Colonic mucosa (tissue), 4 donors: ENCODE measurements around the gene ELAPOR2. TPM values are rescaled to one million over a fixed set of nuclear protein-coding genes. Genes with fewer than 3 reads are reported as not detected.
"Not testable (repeated sequence)": the region's sequence is repeated elsewhere in the genome, so short reads cannot be mapped to it uniquely, and the experiment has no call there.

ENCODE experiments used
- DNase-seq: peaks from one replicate; pipeline ENCODE4 v3.0.0-alpha.2; 2020
- H3K27ac ChIP-seq: fragments of 200-600 bp; one replicate; pipeline ENCODE4 v1.8.0; 2021
- H3K27me3 ChIP-seq: fragments of 200-600 bp; one replicate; pipeline ENCODE4 v1.8.0; 2021
- H3K36me3 ChIP-seq: fragments of 200-600 bp; one replicate; pipeline ENCODE4 v1.8.0; 2021
- H3K4me1 ChIP-seq: fragments of 200-600 bp; one replicate; pipeline ENCODE4 v1.8.0; 2021; ENCODE audit warnings: mild to moderate bottlenecking
- H3K4me3 ChIP-seq: fragments of 200-600 bp; one replicate; pipeline ENCODE4 v1.8.0; 2021
- H3K9ac ChIP-seq, 2 donors: one replicate each; pipeline ENCODE4 v1.7.0; 2013; ENCODE audit warnings: control low read depth in 2 of 2, low read depth in 2 of 2, low read length in 2 of 2
- H3K9me3 ChIP-seq: fragments of 200-600 bp; one replicate; pipeline ENCODE4 v1.8.0; 2021
- CTCF ChIP-seq: fragments of 200-600 bp; IDR thresholded peaks from one replicate; pipeline ENCODE4 v1.8.0; 2022; ENCODE audit warnings: antibody characterized with exemption, mild to moderate bottlenecking
- intact Hi-C: fragments of 100-400 bp; cut with DNase I; formaldehyde crosslinking; loops from one replicate; pipeline ENCODE4 v1.14.1; 2022
- total RNA-seq, 2 donors: library from RNA; stranded (reverse); fragmentation: NEBNext Ultra II Directional in 1 of 2; extraction: Animal tissue kit (Norgen Biotek cat#: 25700) in 1 of 2; gene quantifications; one replicate each; pipeline ENCODE4 v1.2.1, GENCODE V29; 2021
- donor health status: healthy.
- donor health status: DM: no; HTN: no; CAD: no.
- donor health status: DM: no; HTN: no; CAD: no.

Gene ELAPOR2
- total RNA-seq, 2 donors from 2014 or later = 11.8 to 17.1 TPM

GRCh38 chr7:87057210-87057609 lies 2.2 kb downstream of the ELAPOR2 start:
- H3K27ac ChIP-seq = no peak overlapping the region

GRCh38 chr7:87056346-87056745 lies 3.1 kb downstream of the ELAPOR2 start:
- no peak overlapping the region for H3K4me3 ChIP-seq
- H3K27me3 ChIP-seq = no peaks in the 10 kb centered on the region
- TF ChIP-seq CTCF = no peak
- H3K9ac ChIP-seq = no peak overlapping the region
- no peaks in the 10 kb centered on the region for H3K36me3 ChIP-seq
- H3K4me1 ChIP-seq = no peaks in the 10 kb centered on the region
- intact Hi-C loops = no loop called here
- no peaks in the 10 kb centered on the region for H3K9me3 ChIP-seq
- H3K27ac ChIP-seq = no peak overlapping the region
- no peak for DNase-seq

More at GRCh38 chr7:87057210-87057609, 2.2 kb downstream of the ELAPOR2 start:
- no peaks in the 10 kb centered on the region for H3K9me3 ChIP-seq
- no peaks in the 10 kb centered on the region for H3K36me3 ChIP-seq
- no peaks in the 10 kb centered on the region for H3K27me3 ChIP-seq
- no peaks in the 10 kb centered on the region for H3K4me1 ChIP-seq
- TF ChIP-seq CTCF = no peak
- no peak overlapping the region for H3K9ac ChIP-seq
- no peak for DNase-seq
- intact Hi-C loops = no loop called here
- no peak overlapping the region for H3K4me3 ChIP-seq

GRCh38 chr7:87048839-87049238 lies 10.6 kb downstream of the ELAPOR2 start:
- H3K36me3 ChIP-seq = no peaks in the 10 kb centered on the region
- no peaks in the 10 kb centered on the region for H3K27me3 ChIP-seq
- no peaks in the 10 kb centered on the region for H3K4me1 ChIP-seq
- no peaks in the 10 kb centered on the region for H3K9me3 ChIP-seq
- intact Hi-C loops = no loop called here
- no peak overlapping the region for H3K4me3 ChIP-seq
- DNase-seq = no peak
- H3K9ac ChIP-seq = no peak overlapping the region
- no peak for TF ChIP-seq CTCF
- no peak overlapping the region for H3K27ac ChIP-seq

- no peak for TF ChIP-seq CTCF
- Histone ChIP-seq H3K9ac (no peak overlapping the region), H3K27me3 (no peaks in the 10 kb centered on the region), H3K36me3 (no peaks in the 10 kb centered on the region), H3K27ac (no peak overlapping the region), H3K9me3 (no peaks in the 10 kb centered on the region), H3K4me3 (no peak overlapping the region), H3K4me1 (no peaks in the 10 kb centered on the region)
- intact Hi-C loops = no loop called here
- DNase-seq = no peak
Measured at GRCh38 chr7:87046456-87046855, 13.0 kb downstream of the ELAPOR2 start.

GRCh38 chr7:87044713-87045112 lies 14.7 kb downstream of the ELAPOR2 start:
- DNase-seq, H3K9ac ChIP-seq, H3K4me3 ChIP-seq, H3K36me3 ChIP-seq, H3K4me1 ChIP-seq, H3K9me3 ChIP-seq, H3K27me3 ChIP-seq, H3K27ac ChIP-seq, intact Hi-C loops: not testable (repeated sequence)

- H3K36me3 ChIP-seq, DNase-seq, H3K4me1 ChIP-seq, H3K9ac ChIP-seq, H3K9me3 ChIP-seq, intact Hi-C loops, H3K27ac ChIP-seq, H3K27me3 ChIP-seq, H3K4me3 ChIP-seq: not testable (repeated sequence)
Measured at GRCh38 chr7:87041586-87041985, 17.9 kb downstream of the ELAPOR2 start.

GRCh38 chr7:87039691-87040299 lies 19.7 kb downstream of the ELAPOR2 start:
- H3K9ac ChIP-seq, intact Hi-C loops, H3K4me1 ChIP-seq, H3K27me3 ChIP-seq, H3K9me3 ChIP-seq, H3K36me3 ChIP-seq: not testable (repeated sequence)
- Histone ChIP-seq H3K4me3 (peak overlapping the region; percentile 25), H3K27ac (peak overlapping the region; percentile 47)
- peak; percentile 53 for DNase-seq
